Measurements from ENCODE around the gene XPNPEP1. TPM values are rescaled to one million over a fixed set of nuclear protein-coding genes. Genes with fewer than 3 reads are reported as not detected.

Gene XPNPEP1
- total RNA-seq, 4 donors from 2014 or later, result 77.1 to 239 (median 109) TPM

- Histone ChIP-seq H3K9me3 (no peaks in the 10 kb centered on the region), H3K36me3 (peaks cover 84% of the 10 kb centered on the region), H3K27me3 (no peaks in the 10 kb centered on the region), H3K4me1 (peaks cover 2% of the 10 kb centered on the region), H3K4me3 (no peak overlapping the region), H3K27ac (no peak overlapping the region)
- no peak for DNase-seq (ENCODE audit: low spot score in 2 of 2)
- no peak for TF ChIP-seq POLR2A (IDR thresholded peaks at IDR 0.05)
- TF ChIP-seq CTCF (IDR thresholded peaks at IDR 0.05), result no peak
- TF ChIP-seq POLR2AphosphoS5 (IDR thresholded peaks at IDR 0.05), result no peak
- TF ChIP-seq EP300 (IDR thresholded peaks at IDR 0.05), result no peak
- 76% methylated on average over 8 of the region's 8 CpGs for WGBS
Observed at GRCh38 chr10:109866168-109866994, 56.9 kb downstream of the XPNPEP1 start.

DNA sequence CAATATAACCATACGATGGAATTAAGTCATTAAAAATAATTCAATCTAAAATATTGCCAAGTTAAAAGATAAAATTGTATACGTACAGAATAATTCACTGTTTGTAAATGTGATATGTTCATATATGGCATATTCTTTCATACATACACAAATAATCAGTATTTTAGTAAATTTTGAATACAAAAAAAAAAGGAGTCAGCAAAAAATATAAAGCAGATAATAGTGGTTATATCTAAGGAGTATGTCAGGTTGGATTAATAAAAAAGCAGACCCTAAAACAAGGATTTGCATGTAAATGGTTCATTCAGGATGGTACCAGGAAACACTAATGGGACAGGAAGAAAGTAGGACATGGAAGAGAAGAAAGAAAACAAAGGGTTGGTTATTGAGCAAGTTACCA, 59.5 kb downstream of the XPNPEP1 start:
- TF ChIP-seq POLR2A (IDR thresholded peaks at IDR 0.05), result no peak
- no peak for TF ChIP-seq CTCF (IDR thresholded peaks at IDR 0.05)
- TF ChIP-seq EP300 (IDR thresholded peaks at IDR 0.05), result no peak
- TF ChIP-seq POLR2AphosphoS5 (IDR thresholded peaks at IDR 0.05), result no peak
- Histone ChIP-seq H3K4me3 (no peak overlapping the region), H3K4me1 (peaks cover 4% of the 10 kb centered on the region), H3K27ac (no peak overlapping the region), H3K36me3 (peaks cover 58% of the 10 kb centered on the region), H3K27me3 (no peaks in the 10 kb centered on the region), H3K9me3 (no peaks in the 10 kb centered on the region)
- 93% methylated on average over 2 of the region's 2 CpGs for WGBS
- no peak for DNase-seq (ENCODE audit: low spot score in 2 of 2)

DNA sequence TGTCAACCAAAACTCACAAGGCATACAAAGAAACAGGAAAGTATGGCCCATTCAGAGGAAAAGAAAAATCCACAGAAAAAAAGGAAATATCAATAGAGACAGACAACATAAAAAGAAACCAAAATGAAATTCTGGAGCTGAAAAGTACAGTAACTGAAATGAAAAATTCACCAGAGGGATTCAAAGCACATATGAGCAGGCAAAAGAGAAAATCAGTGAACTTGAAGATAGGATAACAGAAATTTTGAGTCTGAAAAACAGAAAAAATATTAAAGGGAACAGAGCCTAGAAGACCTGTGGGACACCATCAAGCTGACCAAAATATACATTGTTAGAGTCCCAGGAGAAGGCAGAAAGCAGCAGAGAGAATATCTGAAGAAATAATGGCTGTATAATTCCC, 60.6 kb downstream of the XPNPEP1 start:
- H3K9me3 ChIP-seq, result no peaks in the 10 kb centered on the region
- TF ChIP-seq EP300 (IDR thresholded peaks at IDR 0.05) (no peak), POLR2A (IDR thresholded peaks at IDR 0.05) (no peak), POLR2AphosphoS5 (IDR thresholded peaks at IDR 0.05) (no peak), CTCF (IDR thresholded peaks at IDR 0.05) (no peak)
- H3K4me3 ChIP-seq, result no peak overlapping the region
- peaks cover 47% of the 10 kb centered on the region for H3K36me3 ChIP-seq
- H3K27ac ChIP-seq, result no peak overlapping the region
- peaks cover 4% of the 10 kb centered on the region for H3K4me1 ChIP-seq
- H3K27me3 ChIP-seq, result no peaks in the 10 kb centered on the region
- DNase-seq (ENCODE audit: low spot score in 2 of 2), result no peak

DNA sequence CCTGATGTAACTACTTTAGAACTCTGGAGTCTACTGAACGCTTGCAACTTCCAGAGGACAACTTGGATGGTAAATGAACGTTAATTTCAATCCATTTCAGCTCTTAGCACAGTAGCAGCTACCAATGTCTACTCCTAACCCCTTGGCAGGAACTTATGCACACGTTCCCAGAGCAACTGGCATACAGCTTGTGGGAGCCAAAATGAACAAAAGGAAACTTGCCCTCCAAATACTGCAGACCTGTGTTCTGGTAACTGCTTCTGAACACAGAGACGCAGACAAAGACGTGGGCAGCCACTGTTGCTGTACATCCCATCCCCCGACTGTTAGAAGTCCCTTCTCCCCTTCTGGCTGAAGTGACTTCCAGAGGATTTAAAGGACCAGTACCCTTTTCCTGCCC, 61.3 kb downstream of the XPNPEP1 start:
- H3K27ac ChIP-seq, result no peak overlapping the region
- H3K36me3 ChIP-seq, result peaks cover 40% of the 10 kb centered on the region
- H3K4me1 ChIP-seq, result peaks cover 4% of the 10 kb centered on the region
- no peak for DNase-seq (ENCODE audit: low spot score in 2 of 2)
- TF ChIP-seq EP300 (IDR thresholded peaks at IDR 0.05) (no peak), CTCF (IDR thresholded peaks at IDR 0.05) (no peak), POLR2A (IDR thresholded peaks at IDR 0.05) (no peak), POLR2AphosphoS5 (IDR thresholded peaks at IDR 0.05) (no peak)
- no peaks in the 10 kb centered on the region for H3K9me3 ChIP-seq
- H3K27me3 ChIP-seq, result no peaks in the 10 kb centered on the region
- WGBS, result 58% methylated on average over 6 of the region's 6 CpGs
- H3K4me3 ChIP-seq, result no peak overlapping the region

- TF ChIP-seq POLR2AphosphoS5 (IDR thresholded peaks at IDR 0.05) (no peak), CTCF (IDR thresholded peaks at IDR 0.05) (no peak), POLR2A (IDR thresholded peaks at IDR 0.05) (no peak), EP300 (IDR thresholded peaks at IDR 0.05) (no peak)
- Histone ChIP-seq H3K4me1 (peaks cover 4% of the 10 kb centered on the region), H3K4me3 (no peak overlapping the region), H3K36me3 (peaks cover 31% of the 10 kb centered on the region), H3K27me3 (no peaks in the 10 kb centered on the region), H3K27ac (no peak overlapping the region), H3K9me3 (no peaks in the 10 kb centered on the region)
- WGBS, result 60% methylated on average over 4 of the region's 4 CpGs
- DNase-seq (ENCODE audit: low spot score in 2 of 2), result no peak
Observed at GRCh38 chr10:109861081-109861480, 62.2 kb downstream of the XPNPEP1 start.
